NCI-H1436 treated with DMSO at 0.1 percent for 48 hours (cell line): ENCODE results near the gene C9.
"Not testable (repeated sequence)": the region's sequence is repeated elsewhere in the genome, so short reads cannot be mapped to it uniquely, and the experiment has no call there.

Experiments used
- DNase-seq: peaks from one replicate; lab custom pipeline; 2025; lab: John Stamatoyannopoulos, UW

Gene C9

GRCh38 chr5:39328731-39329130 is 35.6 kb downstream of the C9 start:
- DNase-seq = no peak

DNA sequence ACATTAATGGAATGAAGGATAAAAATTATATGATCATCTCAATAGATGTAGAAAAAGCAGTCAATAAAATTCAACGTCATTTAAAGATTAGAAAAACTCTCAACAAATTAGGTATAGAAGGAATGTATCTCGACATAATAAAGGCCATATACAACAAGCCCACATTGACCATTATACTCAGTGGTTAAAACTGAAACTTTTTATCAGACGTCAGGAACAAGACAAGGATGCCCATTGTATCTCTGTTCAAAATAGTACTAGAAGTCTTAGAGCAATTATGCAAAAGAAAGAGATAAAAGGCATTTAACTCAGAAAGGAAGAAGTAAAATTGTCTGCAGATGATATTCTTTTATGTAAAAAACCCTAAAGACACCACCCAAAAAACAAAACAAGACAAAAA is 40.8 kb downstream of the C9 start:
- DNase-seq = no peak

GRCh38 chr5:39319395-39319794 is 44.9 kb downstream of the C9 start:
- no peak for DNase-seq

DNA sequence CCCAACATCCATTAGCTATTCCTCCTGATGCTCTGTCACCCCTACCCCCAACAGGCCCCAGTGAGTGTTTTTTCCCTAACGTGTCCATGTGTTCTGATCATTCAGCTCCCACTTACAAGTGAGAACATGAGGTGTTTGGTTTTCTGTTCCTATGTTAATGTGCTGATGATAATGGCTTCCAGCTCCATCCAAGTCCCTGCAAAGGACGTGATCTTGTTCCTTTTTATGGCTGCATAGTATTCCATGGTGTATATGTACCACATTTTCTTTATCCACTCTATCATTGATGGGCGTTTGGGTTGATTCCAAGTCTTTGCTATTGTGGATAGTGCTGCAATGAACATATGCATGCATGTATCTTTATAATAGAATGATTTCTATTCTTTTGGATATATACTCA is 47.8 kb downstream of the C9 start:
- DNase-seq = not testable (repeated sequence)

GRCh38 chr5:39315995-39316394 is 48.3 kb downstream of the C9 start:
- DNase-seq = no peak

DNA sequence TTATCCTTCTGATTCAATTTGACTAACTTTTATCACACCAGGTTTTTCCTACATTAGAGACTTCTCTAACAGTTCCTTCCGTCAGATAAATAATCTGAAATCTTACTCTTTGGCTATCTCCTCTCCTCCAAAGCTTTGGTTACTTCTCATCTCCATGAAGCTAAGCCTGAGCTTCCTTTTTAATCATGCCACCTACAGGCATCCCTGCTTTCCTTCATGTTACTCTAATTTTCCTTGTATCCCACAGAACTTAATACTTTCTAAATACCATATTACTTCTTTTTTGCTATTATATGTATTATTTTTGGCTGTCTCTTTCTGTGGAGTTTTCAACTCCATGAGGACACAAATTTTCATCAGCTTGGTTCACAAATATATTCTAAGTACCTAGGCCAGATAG is 49.7 kb downstream of the C9 start:
- no peak for DNase-seq

- no peak for DNase-seq
Observed at GRCh38 chr5:39309534-39309933, 54.8 kb downstream of the C9 start.

GRCh38 chr5:39302472-39302871 is 61.8 kb downstream of the C9 start:
- DNase-seq = no peak

DNA sequence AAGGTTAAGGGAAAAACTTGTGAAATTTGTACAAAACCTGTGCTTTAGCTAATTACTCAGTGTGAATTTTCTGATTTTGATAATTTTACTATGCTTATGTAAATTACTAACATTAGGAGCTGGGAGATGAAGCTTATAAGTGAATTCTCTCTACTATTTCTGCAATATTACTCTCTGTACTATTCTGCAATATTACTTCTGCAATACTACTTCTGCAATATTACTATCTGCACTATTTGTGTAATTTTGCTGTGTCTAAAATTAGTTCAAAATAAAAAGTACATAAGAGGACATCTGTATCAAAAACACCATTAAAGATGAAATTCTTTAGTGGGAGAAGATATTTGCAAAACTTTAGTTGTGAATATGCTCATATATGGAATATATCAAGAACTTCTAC is 62.9 kb downstream of the C9 start:
- no peak for DNase-seq

- DNase-seq = no peak
Observed at GRCh38 chr5:39299962-39300361, 64.3 kb downstream of the C9 start.

DNA sequence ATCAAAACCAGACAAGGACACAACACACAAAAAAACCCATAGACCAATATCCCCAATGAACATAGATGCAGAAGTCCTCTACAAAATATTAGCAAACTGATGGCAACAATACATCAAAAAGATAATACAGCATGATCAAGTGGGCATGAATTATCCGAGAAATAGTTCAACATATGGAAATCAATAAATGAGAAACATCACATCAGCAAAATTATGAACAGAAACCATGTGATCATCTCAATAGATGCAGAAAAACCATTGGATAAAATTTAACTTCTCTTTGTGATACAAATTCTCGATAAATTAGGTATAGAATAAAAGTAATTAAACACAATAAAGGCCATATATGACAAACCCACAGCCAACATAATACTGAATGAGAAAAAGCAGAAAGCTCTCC is 69.6 kb downstream of the C9 start:
- no peak for DNase-seq

DNA sequence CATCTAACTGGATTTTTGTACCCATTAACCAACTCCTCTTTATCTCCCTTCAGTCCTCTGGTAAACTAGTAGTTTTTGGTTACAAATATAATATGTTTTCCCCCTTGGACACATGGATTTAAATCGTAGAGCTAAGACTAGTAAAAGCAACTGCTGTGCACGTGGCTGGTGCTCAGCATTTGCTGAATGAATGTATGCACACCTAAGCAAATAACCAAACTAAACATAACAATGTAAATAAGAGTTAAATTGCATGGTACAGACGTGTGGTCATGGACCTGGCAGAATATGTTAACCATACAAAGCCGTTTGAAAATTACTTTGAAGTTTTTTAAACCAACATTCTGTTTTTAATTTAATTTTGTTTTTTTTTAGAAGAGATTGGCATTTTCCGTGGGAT is 79.7 kb downstream of the C9 start:
- no peak for DNase-seq

DNA sequence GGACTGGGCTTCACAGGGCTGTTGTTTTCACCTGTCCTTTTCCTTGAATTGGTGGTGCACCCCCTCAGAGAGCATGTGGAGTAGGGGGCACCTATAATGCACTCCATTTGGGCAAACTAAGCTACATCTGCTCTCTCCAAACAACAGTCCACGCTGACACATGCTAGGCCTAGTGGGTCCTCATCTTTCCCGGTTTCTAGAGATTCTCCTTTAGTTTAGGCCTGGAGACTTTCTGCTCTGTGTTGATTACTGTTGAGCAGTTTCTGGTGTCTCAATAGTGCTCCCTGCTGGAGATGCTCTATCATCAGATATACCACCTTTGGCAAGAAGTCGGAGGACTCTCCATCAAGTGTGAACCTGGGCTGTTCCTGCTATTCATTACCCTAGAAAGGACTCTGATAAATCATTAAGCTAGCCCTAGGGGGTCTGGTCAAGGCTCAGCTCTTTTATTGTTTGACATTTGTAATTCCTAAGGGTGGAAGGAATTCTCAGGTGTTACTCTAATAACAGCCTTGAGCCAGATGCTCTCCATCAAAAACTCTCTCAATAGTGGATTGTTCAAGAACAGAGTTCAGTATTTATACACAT is 81.0 kb downstream of the C9 start:
- no peak for DNase-seq

- no peak for DNase-seq
Observed at GRCh38 chr5:39282561-39282960, 81.7 kb downstream of the C9 start.

DNA sequence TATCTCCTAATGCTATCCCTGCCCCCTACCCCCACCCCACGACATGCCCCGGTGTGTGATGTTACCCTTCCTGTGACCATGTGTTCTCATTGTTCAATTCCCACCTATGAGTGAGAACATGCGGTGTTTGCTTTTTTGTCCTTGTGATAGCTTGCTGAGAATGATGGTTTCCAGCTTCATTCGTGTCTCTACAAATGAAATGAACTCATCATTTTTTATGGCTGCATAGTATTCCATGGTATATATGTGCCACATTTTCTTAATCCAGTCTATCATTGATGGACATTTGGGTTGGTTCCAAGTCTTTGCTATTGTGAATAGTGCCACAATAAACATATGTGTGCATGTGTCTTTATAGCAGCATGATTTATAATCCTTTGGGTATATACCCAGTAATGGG is 88.4 kb downstream of the C9 start:
- not testable (repeated sequence) for DNase-seq

- no peak for DNase-seq
Observed at GRCh38 chr5:39274398-39275085, 89.8 kb downstream of the C9 start.

GRCh38 chr5:39273314-39273954 is 90.9 kb downstream of the C9 start:
- no peak for DNase-seq

DNA sequence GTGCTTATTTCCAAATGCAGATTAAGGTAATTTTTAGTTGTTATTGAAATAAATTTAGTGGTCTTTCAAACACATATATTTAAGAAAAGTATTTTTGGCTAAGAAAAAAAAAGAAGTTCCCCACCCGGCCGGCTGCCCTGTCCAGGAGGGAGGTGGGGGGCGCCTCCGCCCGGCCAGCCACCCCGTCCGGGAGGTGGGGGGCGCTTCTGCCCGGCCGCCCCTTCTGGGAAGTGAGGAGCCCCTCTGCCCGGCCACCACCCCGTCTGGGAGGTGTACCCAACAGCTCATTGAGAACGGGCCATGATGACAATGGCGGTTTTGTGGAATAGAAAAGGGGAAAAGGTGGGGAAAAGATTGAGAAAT is 91.4 kb downstream of the C9 start:
- DNase-seq = not testable (repeated sequence)

DNA sequence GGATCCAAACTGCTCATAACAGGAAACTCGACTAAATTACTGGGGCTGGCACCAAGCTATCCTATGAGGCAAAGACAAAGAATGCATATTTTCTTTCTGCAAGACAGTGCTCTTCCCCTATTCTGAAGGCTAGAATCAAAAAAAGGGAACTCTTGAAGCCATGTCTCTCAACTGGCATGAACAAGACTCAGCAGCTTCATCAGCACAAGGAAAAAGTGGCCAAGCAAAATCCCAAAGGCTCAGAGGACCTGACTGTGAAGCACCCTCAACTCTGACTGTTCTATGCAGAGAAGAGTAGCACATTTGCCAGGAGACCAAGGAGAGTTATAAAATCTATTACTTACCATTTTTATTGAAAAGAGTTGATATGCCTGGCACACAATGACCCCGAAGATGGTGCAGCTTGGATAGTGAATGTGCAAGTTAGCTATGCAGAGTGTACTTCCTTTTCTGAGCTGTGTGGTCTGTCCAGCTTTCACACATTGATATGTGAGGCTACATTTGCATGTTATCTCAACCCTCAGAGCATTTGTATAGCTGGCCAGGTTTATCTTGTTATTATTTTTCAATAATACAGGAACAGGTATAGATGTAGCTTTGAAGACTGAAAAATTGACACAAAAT is 94.0 kb downstream of the C9 start:
- no peak for DNase-seq

DNA sequence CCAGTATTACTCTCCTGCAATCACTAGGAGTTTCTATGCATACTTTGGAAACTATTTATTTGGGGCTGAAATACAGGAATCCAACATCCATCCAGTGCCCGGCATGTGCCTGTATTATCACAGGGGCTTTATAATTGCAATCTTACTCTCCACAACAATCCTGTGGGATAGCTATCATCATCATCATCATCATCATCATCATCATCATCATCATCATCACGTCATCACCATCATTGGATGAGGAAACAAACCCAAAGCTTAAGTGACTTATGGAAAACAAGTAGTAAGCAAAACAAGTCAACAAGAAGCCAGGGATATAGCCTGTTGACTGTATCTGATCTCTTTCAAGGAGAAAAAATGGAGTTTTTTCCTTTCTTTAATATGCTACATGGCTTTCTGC is 97.1 kb downstream of the C9 start:
- no peak for DNase-seq

GRCh38 chr5:39266442-39266841 is 97.9 kb downstream of the C9 start:
- no peak for DNase-seq

DNA sequence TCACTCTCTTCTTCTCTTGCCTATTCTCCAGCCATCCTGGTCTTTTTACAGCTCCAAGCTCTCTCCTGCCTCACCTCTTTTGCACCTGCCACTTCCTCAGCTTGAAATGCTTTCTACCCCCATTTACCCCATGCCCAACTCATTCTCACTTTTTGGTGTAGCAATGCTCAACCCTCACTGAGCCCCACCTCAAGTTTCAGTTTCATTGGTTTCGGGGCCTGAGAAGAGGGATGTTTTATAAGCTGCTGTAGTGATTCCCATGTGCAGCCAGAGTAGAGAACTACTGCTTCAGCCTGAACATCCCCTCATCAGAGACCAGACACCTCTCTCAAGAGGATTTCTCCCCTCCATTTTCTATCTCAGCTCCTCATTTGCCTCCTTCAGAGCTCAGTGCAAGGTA is 99.8 kb downstream of the C9 start:
- no peak for DNase-seq

GRCh38 chr5:39262981-39263380 is 101.3 kb downstream of the C9 start:
- DNase-seq = no peak
